ENCODE data around the gene PIEZO2.

PIEZO2 gene

GRCh38 chr18:11147371-11147951 lies 1.9 kb downstream of the PIEZO2 start:
- no peaks in the 10 kb centered on the region for H3K27me3 ChIP-seq (ENCODE audit: control insufficient read depth, low read length)

GRCh38 chr18:11146947-11147345 lies 2.4 kb downstream of the PIEZO2 start:
- Histone ChIP-seq H3K9me2 (replicated peaks; ENCODE audit: control insufficient read depth, low read length) (no peaks in the 10 kb centered on the region), H4K20me1 (ENCODE audit: control insufficient read depth, insufficient read depth, low read depth, low read length) (no peaks in the 10 kb centered on the region), H3K4me2 (ENCODE audit: low read length) (no peak overlapping the region), H3F3A (ENCODE audit: control insufficient read depth, insufficient read depth) (no peaks in the 10 kb centered on the region), H3K4me3 (ENCODE audit: low read length) (no peak overlapping the region), H3K36me3 (ENCODE audit: control insufficient read depth, low read length) (no peaks in the 10 kb centered on the region), H3K79me2 (ENCODE audit: control insufficient read depth, low read length) (no peaks in the 10 kb centered on the region), H3K9me3 (ENCODE audit: control insufficient read depth, insufficient read depth, low read length) (no peaks in the 10 kb centered on the region), H3K4me1 (ENCODE audit: control insufficient read depth, low read length) (no peaks in the 10 kb centered on the region), H3K27ac (ENCODE audit: low read depth, low read length) (no peak overlapping the region), H3K27me3 (ENCODE audit: control insufficient read depth, low read length) (no peaks in the 10 kb centered on the region)
- TF ChIP-seq CTCF (IDR thresholded peaks at IDR 0.05; ENCODE audit: low read depth, low read length, poor library complexity, severe bottlenecking), result no peak
- no peak for TF ChIP-seq EZH2phosphoT487 (IDR thresholded peaks at IDR 0.05; ENCODE audit: borderline replicate concordance, low read length)

More at GRCh38 chr18:11147371-11147951, 1.9 kb downstream of the PIEZO2 start:
- Histone ChIP-seq H3F3A (ENCODE audit: control insufficient read depth, insufficient read depth) (no peaks in the 10 kb centered on the region), H3K27ac (ENCODE audit: low read depth, low read length) (no peak overlapping the region), H4K20me1 (ENCODE audit: control insufficient read depth, insufficient read depth, low read depth, low read length) (no peaks in the 10 kb centered on the region), H3K36me3 (ENCODE audit: control insufficient read depth, low read length) (no peaks in the 10 kb centered on the region), H3K79me2 (ENCODE audit: control insufficient read depth, low read length) (no peaks in the 10 kb centered on the region), H3K4me3 (ENCODE audit: low read length) (no peak overlapping the region), H3K9me2 (replicated peaks; ENCODE audit: control insufficient read depth, low read length) (no peaks in the 10 kb centered on the region), H3K9me3 (ENCODE audit: control insufficient read depth, insufficient read depth, low read length) (no peaks in the 10 kb centered on the region), H3K4me1 (ENCODE audit: control insufficient read depth, low read length) (no peaks in the 10 kb centered on the region), H3K4me2 (ENCODE audit: low read length) (no peak overlapping the region)
- no peak for TF ChIP-seq CTCF (IDR thresholded peaks at IDR 0.05; ENCODE audit: low read depth, low read length, poor library complexity, severe bottlenecking)
- no peak for TF ChIP-seq EZH2phosphoT487 (IDR thresholded peaks at IDR 0.05; ENCODE audit: borderline replicate concordance, low read length)

GRCh38 chr18:11146238-11146946 lies 3.0 kb downstream of the PIEZO2 start:
- Histone ChIP-seq H3K27me3 (ENCODE audit: control insufficient read depth, low read length) (no peaks in the 10 kb centered on the region), H3K79me2 (ENCODE audit: control insufficient read depth, low read length) (no peaks in the 10 kb centered on the region), H3K9me3 (ENCODE audit: control insufficient read depth, insufficient read depth, low read length) (no peaks in the 10 kb centered on the region), H3K4me2 (ENCODE audit: low read length) (no peak overlapping the region), H3K4me3 (ENCODE audit: low read length) (no peak overlapping the region), H3F3A (ENCODE audit: control insufficient read depth, insufficient read depth) (no peaks in the 10 kb centered on the region), H3K4me1 (ENCODE audit: control insufficient read depth, low read length) (no peaks in the 10 kb centered on the region), H3K27ac (ENCODE audit: low read depth, low read length) (no peak overlapping the region), H4K20me1 (ENCODE audit: control insufficient read depth, insufficient read depth, low read depth, low read length) (no peaks in the 10 kb centered on the region), H3K36me3 (ENCODE audit: control insufficient read depth, low read length) (no peaks in the 10 kb centered on the region), H3K9me2 (replicated peaks; ENCODE audit: control insufficient read depth, low read length) (no peaks in the 10 kb centered on the region)
- no peak for TF ChIP-seq EZH2phosphoT487 (IDR thresholded peaks at IDR 0.05; ENCODE audit: borderline replicate concordance, low read length)
- no peak for TF ChIP-seq CTCF (IDR thresholded peaks at IDR 0.05; ENCODE audit: low read depth, low read length, poor library complexity, severe bottlenecking)

Measured in DOHH2 (cell line).